ENCODE measurements around the gene TMEM8B.

Gene TMEM8B

GRCh38 chr9:35795695-35796094 lies 33.3 kb upstream of the TMEM8B start:
- H3K4me1 ChIP-seq (ENCODE audit: control insufficient read depth, low read depth, low read length): peaks cover 4% of the 10 kb centered on the region
- H3K27ac ChIP-seq (ENCODE audit: low read length): no peak overlapping the region
- peaks cover 4% of the 10 kb centered on the region for H3K27me3 ChIP-seq (ENCODE audit: control insufficient read depth, insufficient read depth, low read length)
- H3K4me3 ChIP-seq (ENCODE audit: low read length): no peak overlapping the region
- H3K9ac ChIP-seq (ENCODE audit: low read length): no peak overlapping the region
- H3K9me3 ChIP-seq (ENCODE audit: control insufficient read depth, low read depth, low read length): no peaks in the 10 kb centered on the region
- no peaks in the 10 kb centered on the region for H3K36me3 ChIP-seq (ENCODE audit: control insufficient read depth, low read depth, low read length)

- H3K9ac ChIP-seq (ENCODE audit: low read length): no peak overlapping the region
- no peaks in the 10 kb centered on the region for H3K4me1 ChIP-seq (ENCODE audit: control insufficient read depth, low read depth, low read length)
- no peaks in the 10 kb centered on the region for H3K27me3 ChIP-seq (ENCODE audit: control insufficient read depth, insufficient read depth, low read length)
- no peak overlapping the region for H3K4me3 ChIP-seq (ENCODE audit: low read length)
- no peaks in the 10 kb centered on the region for H3K9me3 ChIP-seq (ENCODE audit: control insufficient read depth, low read depth, low read length)
- no peaks in the 10 kb centered on the region for H3K36me3 ChIP-seq (ENCODE audit: control insufficient read depth, low read depth, low read length)
- no peak overlapping the region for H3K27ac ChIP-seq (ENCODE audit: low read length)
These were observed 31.5 kb upstream of the TMEM8B start for GRCh38 chr9:35797311-35798109.

GRCh38 chr9:35798658-35799374 lies 30.2 kb upstream of the TMEM8B start:
- H3K36me3 ChIP-seq (ENCODE audit: control insufficient read depth, low read depth, low read length): no peaks in the 10 kb centered on the region
- H3K9ac ChIP-seq (ENCODE audit: low read length): no peak overlapping the region
- no peaks in the 10 kb centered on the region for H3K4me1 ChIP-seq (ENCODE audit: control insufficient read depth, low read depth, low read length)
- H3K27me3 ChIP-seq (ENCODE audit: control insufficient read depth, insufficient read depth, low read length): no peaks in the 10 kb centered on the region
- no peaks in the 10 kb centered on the region for H3K9me3 ChIP-seq (ENCODE audit: control insufficient read depth, low read depth, low read length)
- no peak overlapping the region for H3K27ac ChIP-seq (ENCODE audit: low read length)
- H3K4me3 ChIP-seq (ENCODE audit: low read length): no peak overlapping the region

GRCh38 chr9:35800530-35800929 lies 28.5 kb upstream of the TMEM8B start:
- no peaks in the 10 kb centered on the region for H3K27me3 ChIP-seq (ENCODE audit: control insufficient read depth, insufficient read depth, low read length)
- peaks cover 2% of the 10 kb centered on the region for H3K36me3 ChIP-seq (ENCODE audit: control insufficient read depth, low read depth, low read length)
- no peak overlapping the region for H3K4me3 ChIP-seq (ENCODE audit: low read length)
- H3K27ac ChIP-seq (ENCODE audit: low read length): no peak overlapping the region
- no peaks in the 10 kb centered on the region for H3K4me1 ChIP-seq (ENCODE audit: control insufficient read depth, low read depth, low read length)
- no peaks in the 10 kb centered on the region for H3K9me3 ChIP-seq (ENCODE audit: control insufficient read depth, low read depth, low read length)
- no peak overlapping the region for H3K9ac ChIP-seq (ENCODE audit: low read length)

- Histone ChIP-seq H3K27me3 (ENCODE audit: control insufficient read depth, insufficient read depth, low read length) (no peaks in the 10 kb centered on the region), H3K36me3 (ENCODE audit: control insufficient read depth, low read depth, low read length) (peaks cover 2% of the 10 kb centered on the region), H3K9ac (ENCODE audit: low read length) (no peak overlapping the region), H3K27ac (ENCODE audit: low read length) (no peak overlapping the region), H3K9me3 (ENCODE audit: control insufficient read depth, low read depth, low read length) (no peaks in the 10 kb centered on the region), H3K4me1 (ENCODE audit: control insufficient read depth, low read depth, low read length) (no peaks in the 10 kb centered on the region), H3K4me3 (ENCODE audit: low read length) (no peak overlapping the region)
These were observed 27.5 kb upstream of the TMEM8B start for GRCh38 chr9:35801328-35802128.

- Histone ChIP-seq H3K27ac (ENCODE audit: low read length) (no peak overlapping the region), H3K9me3 (ENCODE audit: control insufficient read depth, low read depth, low read length) (no peaks in the 10 kb centered on the region), H3K27me3 (ENCODE audit: control insufficient read depth, insufficient read depth, low read length) (no peaks in the 10 kb centered on the region), H3K4me3 (ENCODE audit: low read length) (no peak overlapping the region), H3K4me1 (ENCODE audit: control insufficient read depth, low read depth, low read length) (no peaks in the 10 kb centered on the region), H3K9ac (ENCODE audit: low read length) (no peak overlapping the region), H3K36me3 (ENCODE audit: control insufficient read depth, low read depth, low read length) (peaks cover 2% of the 10 kb centered on the region)
These were observed 22.9 kb upstream of the TMEM8B start for GRCh38 chr9:35806101-35806500.

- Histone ChIP-seq H3K9ac (ENCODE audit: low read length) (no peak overlapping the region), H3K36me3 (ENCODE audit: control insufficient read depth, low read depth, low read length) (peaks cover 2% of the 10 kb centered on the region), H3K9me3 (ENCODE audit: control insufficient read depth, low read depth, low read length) (no peaks in the 10 kb centered on the region), H3K4me3 (ENCODE audit: low read length) (no peak overlapping the region), H3K27me3 (ENCODE audit: control insufficient read depth, insufficient read depth, low read length) (no peaks in the 10 kb centered on the region), H3K4me1 (ENCODE audit: control insufficient read depth, low read depth, low read length) (peaks cover 6% of the 10 kb centered on the region), H3K27ac (ENCODE audit: low read length) (no peak overlapping the region)
These were observed 20.6 kb upstream of the TMEM8B start for GRCh38 chr9:35808433-35808832.

GRCh38 chr9:35810122-35810521 lies 18.9 kb upstream of the TMEM8B start:
- H3K9me3 ChIP-seq (ENCODE audit: control insufficient read depth, low read depth, low read length): no peaks in the 10 kb centered on the region
- peaks cover 15% of the 10 kb centered on the region for H3K4me1 ChIP-seq (ENCODE audit: control insufficient read depth, low read depth, low read length)
- peaks cover 2% of the 10 kb centered on the region for H3K36me3 ChIP-seq (ENCODE audit: control insufficient read depth, low read depth, low read length)
- H3K9ac ChIP-seq (ENCODE audit: low read length): no peak overlapping the region
- H3K27ac ChIP-seq (ENCODE audit: low read length): no peak overlapping the region
- no peak overlapping the region for H3K4me3 ChIP-seq (ENCODE audit: low read length)
- no peaks in the 10 kb centered on the region for H3K27me3 ChIP-seq (ENCODE audit: control insufficient read depth, insufficient read depth, low read length)

GRCh38 chr9:35811381-35812024 lies 17.5 kb upstream of the TMEM8B start:
- H3K27ac ChIP-seq (ENCODE audit: low read length): no peak overlapping the region

GRCh38 chr9:35812025-35812602 lies 16.9 kb upstream of the TMEM8B start, which contains the start of gene SPAG8:
SPAG8 (minus strand) TSS chr9:35812262; CDS start chr9:35812147, 115 bp downstream.
- peaks cover 15% of the 10 kb centered on the region for H3K4me1 ChIP-seq (ENCODE audit: control insufficient read depth, low read depth, low read length)
- H3K27me3 ChIP-seq (ENCODE audit: control insufficient read depth, insufficient read depth, low read length): no peaks in the 10 kb centered on the region
- no peaks in the 10 kb centered on the region for H3K36me3 ChIP-seq (ENCODE audit: control insufficient read depth, low read depth, low read length)
- peak within 1 kb of the TSS; percentile 67 for H3K4me3 ChIP-seq (ENCODE audit: low read length)
- no peak within 1 kb of the TSS for H3K27ac ChIP-seq (ENCODE audit: low read length)
- no peaks in the 10 kb centered on the region for H3K9me3 ChIP-seq (ENCODE audit: control insufficient read depth, low read depth, low read length)
- H3K9ac ChIP-seq (ENCODE audit: low read length): no peak within 1 kb of the TSS

More at GRCh38 chr9:35811381-35812024, 17.5 kb upstream of the TMEM8B start:
- Histone ChIP-seq H3K4me3 (ENCODE audit: low read length) (peak overlapping the region; percentile 67), H3K27me3 (ENCODE audit: control insufficient read depth, insufficient read depth, low read length) (no peaks in the 10 kb centered on the region), H3K9ac (ENCODE audit: low read length) (no peak overlapping the region), H3K9me3 (ENCODE audit: control insufficient read depth, low read depth, low read length) (no peaks in the 10 kb centered on the region), H3K36me3 (ENCODE audit: control insufficient read depth, low read depth, low read length) (no peaks in the 10 kb centered on the region), H3K4me1 (ENCODE audit: control insufficient read depth, low read depth, low read length) (peaks cover 15% of the 10 kb centered on the region)
